CD8-positive, alpha-beta memory T cell (primary cell): Measurements from ENCODE around the gene IGSF3. TPM values are rescaled to one million over a fixed set of nuclear protein-coding genes. Genes with fewer than 3 reads are reported as not detected.

ENCODE experiments used
- CTCF ChIA-PET: fragments of 350-600 bp; sonication (Branson Sonifier 250); formaldehyde crosslinking; loops from one replicate; lab custom pipeline; 2021; ENCODE audit warnings: antibody characterized with exemption; lab: Charles Lee
- POLR2A ChIA-PET: fragments of 350-600 bp; sonication (Branson Sonifier 250); formaldehyde crosslinking; loops from one replicate; lab custom pipeline; 2021; ENCODE audit warnings: antibody characterized with exemption; lab: Charles Lee
- DNase-seq, 5 donors: peaks; one replicate each; pipeline versions ENCODE4 v3.0.0 to v3.0.0-alpha.2; 2020 to 2022; ENCODE audit warnings: mixed read lengths in 1 of 5
- H3K27ac ChIP-seq: one replicate; pipeline ENCODE4 v1.7.0; 2013; ENCODE audit warnings: low read depth, mild to moderate bottlenecking, low read length, moderate library complexity
- H3K27me3 ChIP-seq: 2 replicates; pipeline ENCODE4 v1.7.0; 2013; ENCODE audit warnings: low read length, mild to moderate bottlenecking; ENCODE audit not compliant: insufficient read depth, poor library complexity, severe bottlenecking
- H3K36me3 ChIP-seq: 2 replicates; pipeline ENCODE4 v1.7.0; 2013; ENCODE audit warnings: mild to moderate bottlenecking, low read length, moderate library complexity; ENCODE audit not compliant: insufficient read depth
- H3K4me1 ChIP-seq: 2 replicates; pipeline ENCODE4 v1.7.0; 2013; ENCODE audit warnings: mild to moderate bottlenecking, low read length, moderate library complexity; ENCODE audit not compliant: insufficient read depth
- H3K4me3 ChIP-seq: 2 replicates; pipeline ENCODE4 v1.7.0; 2013; ENCODE audit warnings: mild to moderate bottlenecking, low read length
- H3K9me3 ChIP-seq: 2 replicates; pipeline ENCODE4 v1.7.0; 2013; ENCODE audit warnings: mild to moderate bottlenecking, low read length
- H3K27ac Mint-ChIP-seq, 8 donors: one replicate each; pipeline ENCODE4 v1.8.0; 2020 to 2021; ENCODE audit warnings: mixed read lengths in 8 of 8, mild to moderate bottlenecking in 6 of 8, inconsistent platforms in 3 of 8, moderate library complexity in 3 of 8
- H3K27me3 Mint-ChIP-seq, 2 donors: one replicate each; pipeline ENCODE4 v1.8.0; 2020 to 2021; ENCODE audit warnings: mixed read lengths in 2 of 2, mild to moderate bottlenecking in 1 of 2, moderate library complexity in 1 of 2
- H3K36me3 Mint-ChIP-seq, 3 donors: one replicate each; pipeline ENCODE4 v1.8.0; 2020 to 2021; ENCODE audit warnings: mixed read lengths in 3 of 3, inconsistent platforms in 1 of 3, mild to moderate bottlenecking in 1 of 3
- H3K4me1 Mint-ChIP-seq, 3 donors: one replicate each; pipeline ENCODE4 v1.8.0; 2020 to 2021; ENCODE audit warnings: mixed read lengths in 3 of 3, inconsistent platforms in 1 of 3, mild to moderate bottlenecking in 1 of 3
- H3K4me3 Mint-ChIP-seq, 7 donors: one replicate each; pipeline ENCODE4 v1.8.0; 2020 to 2021; ENCODE audit warnings: mixed read lengths in 7 of 7, mild to moderate bottlenecking in 6 of 7, moderate library complexity in 4 of 7, inconsistent platforms in 2 of 7
- H3K9me3 Mint-ChIP-seq, 5 donors: one replicate each; pipeline ENCODE4 v1.8.0; 2020 to 2022; ENCODE audit warnings: mixed read lengths in 5 of 5, mild to moderate bottlenecking in 3 of 5, moderate library complexity in 2 of 5, inconsistent platforms in 1 of 5
- polyA plus RNA-seq: library from polyadenylated mRNA; unstranded; fragments of 300-500 nt; fragmentation: Illumina TruSeq; gene quantifications from one replicate; pipeline ENCODE4 v1.2.3, GENCODE V29; 2021
- total RNA-seq, 2 experiments: library from RNA; stranded (reverse); gene quantifications; one replicate each; pipeline ENCODE4 v1.2.3, GENCODE V29; 2021

The IGSF3 gene
- total and polyA plus RNA-seq, 3 experiments from 2014 or later = 1.8 to 2.0 TPM; not detected in 1

- ChIA-PET CTCF (no interaction called here), POLR2A (no interaction called here)
- peaks cover 0 to 4% (median 2%) of the 10 kb centered on the region in 3 donors for H3K36me3 Mint-ChIP-seq
- no peak overlapping the region for H3K27ac ChIP-seq
- peaks cover 8 to 16% of the 10 kb centered on the region in 2 donors for H3K27me3 Mint-ChIP-seq
- DNase-seq = no peak
- no peaks in the 10 kb centered on the region for H3K9me3 ChIP-seq
- no peak overlapping the region for H3K4me3 Mint-ChIP-seq
- H3K27ac Mint-ChIP-seq = peak overlapping the region in 1 of 8 donors; percentile 21
- no peaks in the 10 kb centered on the region for H3K27me3 ChIP-seq
- no peaks in the 10 kb centered on the region for H3K4me1 Mint-ChIP-seq
- no peaks in the 10 kb centered on the region for H3K4me1 ChIP-seq
- H3K4me3 ChIP-seq = no peak overlapping the region
- no peaks in the 10 kb centered on the region for H3K9me3 Mint-ChIP-seq
- no peaks in the 10 kb centered on the region for H3K36me3 ChIP-seq
Observed at GRCh38 chr1:116693759-116694480, 26.4 kb upstream of the IGSF3 start.

GRCh38 chr1:116692879-116693278 is 25.3 kb upstream of the IGSF3 start:
- Mint-ChIP-seq H3K36me3 (peaks cover 0 to 4% (median 2%) of the 10 kb centered on the region in 3 donors), H3K27ac (no peak overlapping the region), H3K9me3 (no peaks in the 10 kb centered on the region), H3K4me3 (no peak overlapping the region), H3K27me3 (peaks cover 8 to 16% of the 10 kb centered on the region in 2 donors), H3K4me1 (no peaks in the 10 kb centered on the region)
- H3K4me3 ChIP-seq = no peak overlapping the region
- no peaks in the 10 kb centered on the region for H3K4me1 ChIP-seq
- no peaks in the 10 kb centered on the region for H3K36me3 ChIP-seq
- H3K9me3 ChIP-seq = no peaks in the 10 kb centered on the region
- H3K27ac ChIP-seq = no peak overlapping the region
- CTCF ChIA-PET = no interaction called here
- DNase-seq = no peak
- POLR2A ChIA-PET = no interaction called here
- no peaks in the 10 kb centered on the region for H3K27me3 ChIP-seq

GRCh38 chr1:116690849-116691406 is 23.4 kb upstream of the IGSF3 start:
- DNase-seq = no peak
- peaks cover 8 to 16% of the 10 kb centered on the region in 2 donors for H3K27me3 Mint-ChIP-seq
- POLR2A ChIA-PET = no interaction called here
- H3K4me1 Mint-ChIP-seq = no peaks in the 10 kb centered on the region
- CTCF ChIA-PET = no interaction called here
- H3K4me3 ChIP-seq = no peak overlapping the region
- no peaks in the 10 kb centered on the region for H3K9me3 ChIP-seq
- no peak overlapping the region for H3K4me3 Mint-ChIP-seq
- H3K9me3 Mint-ChIP-seq = no peaks in the 10 kb centered on the region
- peak overlapping the region in 1 of 8 donors; percentile 64 for H3K27ac Mint-ChIP-seq
- H3K36me3 Mint-ChIP-seq = peaks cover 0 to 4% (median 2%) of the 10 kb centered on the region in 3 donors
- no peaks in the 10 kb centered on the region for H3K27me3 ChIP-seq
- H3K27ac ChIP-seq = no peak overlapping the region
- no peaks in the 10 kb centered on the region for H3K36me3 ChIP-seq
- H3K4me1 ChIP-seq = no peaks in the 10 kb centered on the region

GRCh38 chr1:116690396-116690848 is 22.9 kb upstream of the IGSF3 start:
- CTCF ChIA-PET = no interaction called here
- peaks cover 8 to 16% of the 10 kb centered on the region in 2 donors for H3K27me3 Mint-ChIP-seq
- Histone ChIP-seq H3K27me3 (no peaks in the 10 kb centered on the region), H3K4me3 (no peak overlapping the region), H3K4me1 (no peaks in the 10 kb centered on the region), H3K36me3 (no peaks in the 10 kb centered on the region), H3K9me3 (no peaks in the 10 kb centered on the region), H3K27ac (no peak overlapping the region)
- H3K36me3 Mint-ChIP-seq = peaks cover 0 to 4% (median 2%) of the 10 kb centered on the region in 3 donors
- H3K4me3 Mint-ChIP-seq = no peak overlapping the region
- H3K9me3 Mint-ChIP-seq = no peaks in the 10 kb centered on the region
- no peaks in the 10 kb centered on the region for H3K4me1 Mint-ChIP-seq
- POLR2A ChIA-PET = no interaction called here
- no peak overlapping the region for H3K27ac Mint-ChIP-seq
- DNase-seq = no peak

GRCh38 chr1:116686723-116687352 is 19.3 kb upstream of the IGSF3 start:
- Histone ChIP-seq H3K27ac (peak overlapping the region; percentile 66), H3K4me1 (no peaks in the 10 kb centered on the region), H3K36me3 (no peaks in the 10 kb centered on the region), H3K9me3 (no peaks in the 10 kb centered on the region), H3K27me3 (no peaks in the 10 kb centered on the region), H3K4me3 (no peak overlapping the region)
- Mint-ChIP-seq H3K36me3 (no peaks in the 10 kb centered on the region), H3K27me3 (peaks cover 4 to 11% of the 10 kb centered on the region in 2 donors), H3K9me3 (no peaks in the 10 kb centered on the region), H3K4me3 (no peak overlapping the region), H3K27ac (no peak overlapping the region), H3K4me1 (no peaks in the 10 kb centered on the region)
- ChIA-PET CTCF (no interaction called here), POLR2A (no interaction called here)
- DNase-seq = no peak

GRCh38 chr1:116686175-116686574 is 18.6 kb upstream of the IGSF3 start:
- H3K9me3 ChIP-seq = no peaks in the 10 kb centered on the region
- peak overlapping the region in 1 of 8 donors; percentile 5 for H3K27ac Mint-ChIP-seq
- H3K4me3 ChIP-seq = no peak overlapping the region
- H3K9me3 Mint-ChIP-seq = no peaks in the 10 kb centered on the region
- CTCF ChIA-PET = no interaction called here
- no peaks in the 10 kb centered on the region for H3K4me1 ChIP-seq
- no peak overlapping the region for H3K4me3 Mint-ChIP-seq
- POLR2A ChIA-PET = no interaction called here
- H3K27me3 Mint-ChIP-seq = peaks cover 0 to 11% of the 10 kb centered on the region in 2 donors
- no peaks in the 10 kb centered on the region for H3K27me3 ChIP-seq
- H3K4me1 Mint-ChIP-seq = no peaks in the 10 kb centered on the region
- H3K36me3 Mint-ChIP-seq = no peaks in the 10 kb centered on the region
- H3K36me3 ChIP-seq = no peaks in the 10 kb centered on the region
- no peak for DNase-seq
- peak overlapping the region; percentile 39 for H3K27ac ChIP-seq

GRCh38 chr1:116684575-116684974 is 17.0 kb upstream of the IGSF3 start:
- no peaks in the 10 kb centered on the region for H3K4me1 Mint-ChIP-seq
- no peaks in the 10 kb centered on the region for H3K36me3 ChIP-seq
- ChIA-PET CTCF (no interaction called here), POLR2A (no interaction called here)
- no peaks in the 10 kb centered on the region for H3K9me3 ChIP-seq
- no peak for DNase-seq
- no peak overlapping the region for H3K4me3 Mint-ChIP-seq
- H3K27me3 ChIP-seq = no peaks in the 10 kb centered on the region
- no peak overlapping the region for H3K4me3 ChIP-seq
- no peaks in the 10 kb centered on the region for H3K4me1 ChIP-seq
- H3K9me3 Mint-ChIP-seq = no peaks in the 10 kb centered on the region
- no peak overlapping the region for H3K27ac ChIP-seq
- H3K27me3 Mint-ChIP-seq = peaks cover 0 to 8% of the 10 kb centered on the region in 2 donors
- no peak overlapping the region for H3K27ac Mint-ChIP-seq
- H3K36me3 Mint-ChIP-seq = no peaks in the 10 kb centered on the region

GRCh38 chr1:116682641-116683221 is 15.2 kb upstream of the IGSF3 start:
- ChIA-PET POLR2A (no interaction called here), CTCF (interaction anchor here (1.7 kb wide), 1 partner anchor 10 kb away, joined by 3 read pairs; no protein-coding TSS in a partner anchor)
- H3K27me3 Mint-ChIP-seq = peaks cover 2 to 20% of the 10 kb centered on the region in 2 donors

More at GRCh38 chr1:116682641-116683221, 15.2 kb upstream of the IGSF3 start:
- Histone ChIP-seq H3K27ac (no peak overlapping the region), H3K27me3 (no peaks in the 10 kb centered on the region), H3K9me3 (no peaks in the 10 kb centered on the region), H3K4me1 (no peaks in the 10 kb centered on the region), H3K4me3 (no peak overlapping the region), H3K36me3 (no peaks in the 10 kb centered on the region)
- no peaks in the 10 kb centered on the region for H3K4me1 Mint-ChIP-seq
- H3K4me3 Mint-ChIP-seq = no peak overlapping the region
- no peak for DNase-seq
- no peaks in the 10 kb centered on the region for H3K9me3 Mint-ChIP-seq
- H3K36me3 Mint-ChIP-seq = peaks cover 0 to 1% (median 0%) of the 10 kb centered on the region in 3 donors
- no peak overlapping the region for H3K27ac Mint-ChIP-seq
